Esophagus squamous epithelium (tissue), 5 donors: ENCODE data around the gene STAG1. TPM values are rescaled to one million over a fixed set of nuclear protein-coding genes. Genes with fewer than 3 reads are reported as not detected.
"Not testable (repeated sequence)": the region's sequence is repeated elsewhere in the genome, so short reads cannot be mapped to it uniquely, and the experiment has no call there.

ENCODE experiments used
- DNase-seq: peaks from one replicate; lab custom pipeline; 2025; lab: John Stamatoyannopoulos, UW
- H3K27ac ChIP-seq, 4 donors: fragments of 200-600 bp; sonication (generic); one replicate each; pipeline ENCODE4 v1.5.1; 2016 to 2019; ENCODE audit warnings: mild to moderate bottlenecking in 1 of 4
- H3K27me3 ChIP-seq, 4 donors: fragments of 200-600 bp; sonication (generic); 1 replicate in 3 of 4; 2 replicates in 1 of 4; pipeline versions ENCODE4 v1.5.1 to v1.6.0; 2017 to 2021; ENCODE audit warnings: antibody characterized with exemption in 1 of 4
- H3K36me3 ChIP-seq, 3 donors: fragments of 200-600 bp; sonication (generic); one replicate each; pipeline ENCODE4 v1.5.1; 2016 to 2019
- H3K4me1 ChIP-seq, 3 donors: fragments of 200-600 bp; sonication (generic); one replicate each; pipeline ENCODE4 v1.5.1; 2017 to 2019
- H3K4me3 ChIP-seq, 4 donors: fragments of 200-600 bp; sonication (generic); 1 replicate in 3 of 4; 2 replicates in 1 of 4; pipeline ENCODE4 v1.5.1; 2016 to 2019; ENCODE audit warnings: mild to moderate bottlenecking in 2 of 4, moderate library complexity in 1 of 4
- H3K9me3 ChIP-seq, 3 donors: fragments of 200-600 bp; sonication (generic); one replicate each; pipeline ENCODE4 v1.5.1; 2016 to 2019
- CTCF ChIP-seq, 6 experiments: fragments of 450-650 bp in 4 of 6; fragments of 200-600 bp in 2 of 6; sonication (generic) in 2 of 6; IDR thresholded peaks; one replicate each; pipeline ENCODE4 v1.5.1; 2016 to 2019; ENCODE audit warnings: antibody characterized with exemption in 6 of 6, mild to moderate bottlenecking in 4 of 6, moderate library complexity in 4 of 6
- POLR2A ChIP-seq, 4 donors: fragments of 450-650 bp; IDR thresholded peaks; one replicate each; pipeline ENCODE4 v1.6.1; 2017; ENCODE audit warnings: antibody characterized with exemption in 4 of 4, mild to moderate bottlenecking in 4 of 4, moderate library complexity in 3 of 4
- WGBS, 2 donors: methylation state at CpG; one replicate each; pipeline ENCODE4 v1.1.5; 2018; 5-methylcytosine and 5-hydroxymethylcytosine counted together
- intact Hi-C: fragments of 100-400 bp; cut with DNase I; formaldehyde crosslinking; loops from one replicate; pipeline ENCODE4 v1.15.0; 2022
- total RNA-seq, 4 donors: library from RNA; depleted of rRNA; stranded (reverse); fragments of >200 nt; gene quantifications; one replicate each; pipeline ENCODE4 v1.1.0, GENCODE V29; 2016
- donor health status: DM: yes; HTN: yes; CAD: no.

The STAG1 gene
- 10 to 100 TPM; 10.9 to 42.9 (median 24.9) TPM for total RNA-seq

GRCh38 chr3:136752172-136752421 lies at the start of gene STAG1:
Gene STAG1, minus strand, starts transcription at chr3:136752378. Its CDS starts 121,480 bp downstream, at chr3:136630898.
- H3K9me3 ChIP-seq, result no peaks in the 10 kb centered on the region
- no peaks in the 10 kb centered on the region for H3K27me3 ChIP-seq
- intact Hi-C loops, result no loop called here
- no peaks in the 10 kb centered on the region for H3K36me3 ChIP-seq
- TF ChIP-seq CTCF (IDR thresholded peaks at IDR 0.05) (peak in 4 of 6 experiments; percentile 95 to 100 (median 100)), POLR2A (IDR thresholded peaks at IDR 0.05) (no peak)
- DNase-seq, result no peak
- H3K27ac ChIP-seq, result peak within 1 kb of the TSS; percentile 98 to 100 (median 98)
- peaks cover 4 to 59% (median 25%) of the 10 kb centered on the region in 3 donors for H3K4me1 ChIP-seq
- peak within 1 kb of the TSS; percentile 76 to 97 (median 84) for H3K4me3 ChIP-seq
- WGBS, 2 donors, result no CpG with 5 or more reads among the region's 27 CpGs

- 86 to 93% methylated on average over 8 to 10 of the region's 10 CpGs for WGBS, 2 donors
- H3K9me3 ChIP-seq, intact Hi-C loops, H3K4me3 ChIP-seq, H3K36me3 ChIP-seq, DNase-seq, H3K27ac ChIP-seq, H3K27me3 ChIP-seq: not testable (repeated sequence)
- peaks cover 0 to 14% (median 0%) of the 10 kb centered on the region in 3 donors for H3K4me1 ChIP-seq
Observed at GRCh38 chr3:136801146-136801545, 49.0 kb upstream of the STAG1 start.

- H3K4me1 ChIP-seq, result peaks cover 0 to 6% (median 0%) of the 10 kb centered on the region in 3 donors
- no peak overlapping the region for H3K4me3 ChIP-seq
- no peaks in the 10 kb centered on the region for H3K27me3 ChIP-seq
- WGBS, 2 donors, result 59 to 70% methylated on average over 4 of the region's 4 CpGs
- no peak overlapping the region for H3K27ac ChIP-seq
- H3K9me3 ChIP-seq, result no peaks in the 10 kb centered on the region
- intact Hi-C loops, result no loop called here
- DNase-seq, result no peak
- no peaks in the 10 kb centered on the region for H3K36me3 ChIP-seq
- TF ChIP-seq POLR2A (IDR thresholded peaks at IDR 0.05) (no peak), CTCF (IDR thresholded peaks at IDR 0.05) (no peak)
Observed at GRCh38 chr3:136792556-136793330, 40.6 kb upstream of the STAG1 start.

- 82 to 91% methylated on average over 3 of the region's 3 CpGs for WGBS, 2 donors
- DNase-seq, result no peak
- no peaks in the 10 kb centered on the region for H3K36me3 ChIP-seq
- no peaks in the 10 kb centered on the region for H3K9me3 ChIP-seq
- TF ChIP-seq CTCF (IDR thresholded peaks at IDR 0.05) (no peak), POLR2A (IDR thresholded peaks at IDR 0.05) (no peak)
- no peak overlapping the region for H3K4me3 ChIP-seq
- no peak overlapping the region for H3K27ac ChIP-seq
- H3K4me1 ChIP-seq, result peaks cover 0 to 25% (median 12%) of the 10 kb centered on the region in 3 donors
- intact Hi-C loops, result no loop called here
- H3K27me3 ChIP-seq, result no peaks in the 10 kb centered on the region
Observed at GRCh38 chr3:136790786-136791185, 38.6 kb upstream of the STAG1 start.

GRCh38 chr3:136789976-136790375 lies 37.8 kb upstream of the STAG1 start:
- Histone ChIP-seq H3K36me3 (no peaks in the 10 kb centered on the region), H3K27me3 (no peaks in the 10 kb centered on the region), H3K9me3 (no peaks in the 10 kb centered on the region), H3K4me1 (peaks cover 0 to 28% (median 12%) of the 10 kb centered on the region in 3 donors), H3K27ac (no peak overlapping the region), H3K4me3 (no peak overlapping the region)
- intact Hi-C loops, result no loop called here
- no peak for TF ChIP-seq CTCF (IDR thresholded peaks at IDR 0.05)
- no peak for TF ChIP-seq POLR2A (IDR thresholded peaks at IDR 0.05)
- no peak for DNase-seq
- 100% methylated on average over 1 of the region's 1 CpG; no CpG with 5 or more reads in 1 of the 2 donors for WGBS, 2 donors
